ELR (cell line): ENCODE measurements around the gene PRADC1.

Experiments
- DNase-seq: peaks from one replicate; pipeline ENCODE4 v3.0.0-alpha.2; 2015; ENCODE audit warnings: low read depth

PRADC1 gene

GRCh38 chr2:73202156-73203054, 30.6 kb downstream of the PRADC1 start, which contains the start of gene NOTO:
TSS of gene NOTO (plus strand) at chr2:73202574. CDS start at chr2:73202667, 93 bp downstream.
- peak; percentile 26 for DNase-seq

GRCh38 chr2:73200281-73200680, 32.8 kb downstream of the PRADC1 start:
- peak; percentile 65 for DNase-seq

DNA sequence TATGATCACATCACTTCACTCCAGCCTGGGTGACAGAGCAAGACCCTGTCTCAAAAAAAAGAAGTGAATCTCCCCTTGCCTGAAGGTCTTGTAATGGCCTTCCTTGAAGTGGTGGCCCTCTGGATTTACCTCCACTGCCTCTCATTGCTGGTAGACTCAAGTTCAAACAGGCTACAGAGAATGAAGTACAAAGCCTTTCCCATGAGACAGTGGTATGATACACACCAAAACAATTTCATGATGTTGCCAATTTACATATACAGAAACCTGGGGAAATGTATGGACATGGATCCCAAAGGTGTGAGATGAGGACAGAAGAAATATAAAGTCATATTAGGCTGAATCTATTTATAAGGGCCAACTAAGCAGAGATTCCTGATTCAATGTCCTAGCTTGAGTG, 35.5 kb downstream of the PRADC1 start:
- DNase-seq: no peak

DNA sequence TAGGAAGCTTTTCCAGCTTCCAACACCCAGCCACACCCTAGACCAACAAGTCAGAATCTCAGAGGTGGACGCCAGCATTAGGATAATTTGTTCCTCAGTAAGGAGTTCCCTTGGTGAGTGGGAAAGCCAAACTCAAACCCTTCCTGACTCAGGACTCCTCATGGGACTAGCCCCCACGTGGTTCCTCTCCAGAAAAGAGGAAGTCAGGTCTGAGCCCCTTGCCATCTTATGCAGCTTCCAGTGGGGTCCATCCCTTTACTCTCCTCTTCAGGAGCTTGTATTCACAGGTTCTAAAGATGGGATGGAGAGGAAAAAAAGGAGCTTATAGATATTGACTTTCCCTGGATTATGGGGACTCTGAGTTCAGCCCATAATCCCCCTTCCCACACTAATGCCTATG, 45.5 kb downstream of the PRADC1 start:
- DNase-seq: no peak

GRCh38 chr2:73185965-73186364, 47.1 kb downstream of the PRADC1 start:
- no peak for DNase-seq
